Stimulated activated CD4-positive, alpha-beta T cell treated with anti-CD3 and anti-CD28 coated beads, Interleukin-12 subunit alpha, Interleukin-12 subunit beta, amount 100 ng/mL, for 48 hours (primary cell): ENCODE data around the gene CNTNAP2.

ENCODE experiments used
- DNase-seq, 3 donors: peaks; one replicate each; pipeline ENCODE4 v3.0.0-alpha.2; 2020; ENCODE audit warnings: low read depth in 2 of 3, low spot score in 1 of 3

CNTNAP2 gene

GRCh38 chr7:148155000-148155399, 2038.4 kb downstream of the CNTNAP2 start:
- DNase-seq, result no peak

- no peak for DNase-seq
These were observed 2039.2 kb downstream of the CNTNAP2 start for GRCh38 chr7:148155826-148156225.

GRCh38 chr7:148156233-148156632, 2039.6 kb downstream of the CNTNAP2 start:
- DNase-seq, result no peak

- no peak for DNase-seq
These were observed 2042.7 kb downstream of the CNTNAP2 start for GRCh38 chr7:148159331-148159730.

GRCh38 chr7:148161776-148162175, 2045.2 kb downstream of the CNTNAP2 start:
- no peak for DNase-seq

GRCh38 chr7:148162808-148163207, 2046.2 kb downstream of the CNTNAP2 start:
- no peak for DNase-seq

GRCh38 chr7:148163246-148163645, 2046.6 kb downstream of the CNTNAP2 start:
- DNase-seq, result no peak

- DNase-seq, result no peak
These were observed 2056.3 kb downstream of the CNTNAP2 start for GRCh38 chr7:148172920-148173319.

- DNase-seq, result no peak
These were observed 2056.8 kb downstream of the CNTNAP2 start for GRCh38 chr7:148173369-148173768.

GRCh38 chr7:148174376-148174775, 2057.8 kb downstream of the CNTNAP2 start:
- DNase-seq, result no peak

GRCh38 chr7:148175512-148175911, 2058.9 kb downstream of the CNTNAP2 start:
- no peak for DNase-seq

- no peak for DNase-seq
These were observed 2061.4 kb downstream of the CNTNAP2 start for GRCh38 chr7:148177972-148178371.

- no peak for DNase-seq
These were observed 2063.5 kb downstream of the CNTNAP2 start for GRCh38 chr7:148180075-148180474.

GRCh38 chr7:148182264-148182663, 2065.7 kb downstream of the CNTNAP2 start:
- DNase-seq, result no peak

- no peak for DNase-seq
These were observed 2068.4 kb downstream of the CNTNAP2 start for GRCh38 chr7:148185041-148185440.

- DNase-seq, result no peak
These were observed 2070.9 kb downstream of the CNTNAP2 start for GRCh38 chr7:148187471-148187870.

GRCh38 chr7:148191391-148192065, 2074.9 kb downstream of the CNTNAP2 start:
- no peak for DNase-seq

GRCh38 chr7:148192491-148192890, 2075.9 kb downstream of the CNTNAP2 start:
- DNase-seq, result no peak

- no peak for DNase-seq
These were observed 2085.4 kb downstream of the CNTNAP2 start for GRCh38 chr7:148201992-148202391.

- DNase-seq, result no peak
These were observed 2088.2 kb downstream of the CNTNAP2 start for GRCh38 chr7:148204639-148205304.

- no peak for DNase-seq
These were observed 2093.1 kb downstream of the CNTNAP2 start for GRCh38 chr7:148209643-148210190.

GRCh38 chr7:148210804-148211325, 2094.3 kb downstream of the CNTNAP2 start:
- no peak for DNase-seq
